ENCODE data around the gene STRADA.

Gene STRADA

GRCh38 chr17:63675607-63676546 lies 65.7 kb downstream of the STRADA start:
- no peak for FAIRE-seq
- TF ChIP-seq CTCF (IDR thresholded peaks at IDR 0.05; ENCODE audit: insufficient read depth, missing control alignments): no peak
- DNase-seq (ENCODE audit: insufficient read length, low spot score): no peak

GRCh38 chr17:63675231-63675606 lies 66.4 kb downstream of the STRADA start:
- FAIRE-seq (no peak), DNase-seq (ENCODE audit: insufficient read length, low spot score) (no peak)
- TF ChIP-seq CTCF (IDR thresholded peaks at IDR 0.05; ENCODE audit: insufficient read depth, missing control alignments): no peak

- no peak for TF ChIP-seq CTCF (IDR thresholded peaks at IDR 0.05; ENCODE audit: insufficient read depth, missing control alignments)
- DNase-seq (ENCODE audit: insufficient read length, low spot score): no peak
- no peak for FAIRE-seq
Measured at GRCh38 chr17:63672856-63673255, 68.7 kb downstream of the STRADA start.

GRCh38 chr17:63665527-63666214 lies 75.9 kb downstream of the STRADA start:
- no peak for DNase-seq (ENCODE audit: insufficient read length, low spot score)

GRCh38 chr17:63659850-63660249 lies 81.7 kb downstream of the STRADA start:
- no peak for TF ChIP-seq CTCF (IDR thresholded peaks at IDR 0.05; ENCODE audit: insufficient read depth, missing control alignments)
- DNase-seq (ENCODE audit: insufficient read length, low spot score) (no peak), FAIRE-seq (no peak)

More at GRCh38 chr17:63665527-63666214, 75.9 kb downstream of the STRADA start:
- no peak for FAIRE-seq
- no peak for TF ChIP-seq CTCF (IDR thresholded peaks at IDR 0.05; ENCODE audit: insufficient read depth, missing control alignments)

GRCh38 chr17:63658366-63658765 lies 83.2 kb downstream of the STRADA start:
- DNase-seq (ENCODE audit: insufficient read length, low spot score) (no peak), FAIRE-seq (no peak)
- no peak for TF ChIP-seq CTCF (IDR thresholded peaks at IDR 0.05; ENCODE audit: insufficient read depth, missing control alignments)

- FAIRE-seq (no peak), DNase-seq (ENCODE audit: insufficient read length, low spot score) (no peak)
- TF ChIP-seq CTCF (IDR thresholded peaks at IDR 0.05; ENCODE audit: insufficient read depth, missing control alignments): no peak
Measured at GRCh38 chr17:63657786-63658185, 83.8 kb downstream of the STRADA start.
